Smooth muscle cell (in vitro differentiated cells): Measurements from ENCODE around the gene EPB41L2. TPM values are rescaled to one million over a fixed set of nuclear protein-coding genes. Genes with fewer than 3 reads are reported as not detected.

ENCODE experiments used
- DNase-seq: peaks from one replicate; lab custom pipeline; 2025; ENCODE audit not compliant: unreplicated experiment; lab: John Stamatoyannopoulos, UW
- H2AFZ ChIP-seq: fragments of 200-600 bp; sonication (generic); 2 replicates; pipeline ENCODE4 v1.6.0; 2016; ENCODE audit warnings: antibody characterized with exemption, low read depth, mild to moderate bottlenecking
- H3F3A ChIP-seq: fragments of 200-600 bp; sonication (generic); 2 replicates; pipeline ENCODE4 v1.6.0; 2017; ENCODE audit warnings: antibody characterized with exemption, low read depth
- H3K27ac ChIP-seq: fragments of 200-600 bp; sonication (generic); 2 replicates; pipeline ENCODE4 v1.5.1; 2016; ENCODE audit warnings: low read depth, mild to moderate bottlenecking
- H3K27me3 ChIP-seq: fragments of 200-600 bp; sonication (generic); 2 replicates; pipeline ENCODE4 v1.6.1; 2016; ENCODE audit warnings: low read depth, mild to moderate bottlenecking
- H3K36me3 ChIP-seq: fragments of 200-600 bp; sonication (generic); 2 replicates; pipeline ENCODE4 v1.5.1; 2016; ENCODE audit warnings: low read depth
- H3K4me1 ChIP-seq: fragments of 200-600 bp; sonication (generic); 2 replicates; pipeline ENCODE4 v1.5.1; 2016; ENCODE audit warnings: low read depth
- H3K4me2 ChIP-seq: fragments of 200-600 bp; sonication (generic); 2 replicates; pipeline ENCODE4 v1.6.0; 2016; ENCODE audit warnings: mild to moderate bottlenecking
- H3K4me3 ChIP-seq: fragments of 200-600 bp; sonication (generic); 2 replicates; pipeline ENCODE4 v1.5.1; 2016; ENCODE audit warnings: mild to moderate bottlenecking
- H3K79me2 ChIP-seq: fragments of 200-600 bp; sonication (generic); 2 replicates; pipeline ENCODE4 v1.6.0; 2016; ENCODE audit warnings: low read depth, mild to moderate bottlenecking
- H3K9ac ChIP-seq: fragments of 200-600 bp; sonication (generic); 2 replicates; pipeline ENCODE4 v1.6.0; 2016; ENCODE audit warnings: low read depth
- H3K9me3 ChIP-seq: fragments of 200-600 bp; sonication (generic); replicated peaks from 2 replicates; pipeline ENCODE4 v1.5.1; 2016; ENCODE audit warnings: low read depth
- H4K20me1 ChIP-seq: fragments of 200-600 bp; sonication (generic); 2 replicates; pipeline ENCODE4 v1.6.0; 2016; ENCODE audit warnings: low read depth
- CTCF ChIP-seq: fragments of 200-600 bp; sonication (generic); IDR thresholded peaks from 2 replicates; pipeline ENCODE4 v1.5.1; 2017; ENCODE audit warnings: borderline replicate concordance, mild to moderate bottlenecking, antibody characterized with exemption; ENCODE audit not compliant: insufficient read depth, poor library complexity, severe bottlenecking
- WGBS: methylation state at CpG from one replicate; pipeline ENCODE4 v1.1.7; 2016; ENCODE audit warnings: low lambda C conversion rate; 5-methylcytosine and 5-hydroxymethylcytosine counted together
- polyA plus RNA-seq: library from polyadenylated mRNA; unstranded; fragments of >200 nt; fragmentation: Nextera tagmentation; extraction: Ambion mirVana; gene quantifications from 2 replicates; pipeline ENCODE4 v1.2.1, GENCODE V29; 2016
- total RNA-seq: library from RNA; depleted of rRNA; stranded (reverse); fragments of >200 nt; gene quantifications from 2 replicates; pipeline ENCODE4 v1.2.3, GENCODE V29; 2014

Gene EPB41L2
- total and polyA plus RNA-seq, 2 experiments from 2014 or later = 40.2 to 44.6 TPM

GRCh38 chr6:131024565-131024964, 38.5 kb downstream of the EPB41L2 start:
- Histone ChIP-seq H3K9me3 (no peaks in the 10 kb centered on the region), H3F3A (no peaks in the 10 kb centered on the region), H3K9ac (no peak overlapping the region), H3K4me2 (no peak overlapping the region), H3K4me3 (no peak overlapping the region), H4K20me1 (peaks cover 20% of the 10 kb centered on the region), H3K27ac (no peak overlapping the region), H2AFZ (no peak overlapping the region), H3K79me2 (peaks cover 70% of the 10 kb centered on the region), H3K4me1 (peaks cover 3% of the 10 kb centered on the region), H3K27me3 (no peaks in the 10 kb centered on the region), H3K36me3 (no peaks in the 10 kb centered on the region)
- 79% methylated on average over 6 of the region's 6 CpGs for WGBS
- DNase-seq = no peak
- TF ChIP-seq CTCF = no peak

GRCh38 chr6:131023834-131024504, 39.1 kb downstream of the EPB41L2 start:
- no peak for TF ChIP-seq CTCF
- Histone ChIP-seq H3K4me3 (no peak overlapping the region), H2AFZ (no peak overlapping the region), H3K36me3 (no peaks in the 10 kb centered on the region), H3K4me2 (no peak overlapping the region), H3K79me2 (peaks cover 75% of the 10 kb centered on the region), H3K4me1 (no peaks in the 10 kb centered on the region), H3F3A (no peaks in the 10 kb centered on the region), H3K9me3 (no peaks in the 10 kb centered on the region), H3K9ac (no peak overlapping the region), H3K27me3 (no peaks in the 10 kb centered on the region), H3K27ac (no peak overlapping the region), H4K20me1 (peaks cover 18% of the 10 kb centered on the region)
- 68% methylated on average over 3 of the region's 3 CpGs for WGBS
- DNase-seq = no peak

- H3K4me2 ChIP-seq = no peak overlapping the region
- 86% methylated on average over 4 of the region's 4 CpGs for WGBS
Measured at GRCh38 chr6:131022691-131023090, 40.4 kb downstream of the EPB41L2 start.

More at GRCh38 chr6:131022691-131023090, 40.4 kb downstream of the EPB41L2 start:
- no peaks in the 10 kb centered on the region for H3K9me3 ChIP-seq
- no peak overlapping the region for H2AFZ ChIP-seq
- no peaks in the 10 kb centered on the region for H3K4me1 ChIP-seq
- H3K27me3 ChIP-seq = no peaks in the 10 kb centered on the region
- DNase-seq = no peak
- H3K4me3 ChIP-seq = no peak overlapping the region
- H3K9ac ChIP-seq = no peak overlapping the region
- H3K36me3 ChIP-seq = no peaks in the 10 kb centered on the region
- peaks cover 66% of the 10 kb centered on the region for H3K79me2 ChIP-seq
- H3K27ac ChIP-seq = no peak overlapping the region
- TF ChIP-seq CTCF = no peak
- peaks cover 16% of the 10 kb centered on the region for H4K20me1 ChIP-seq
- H3F3A ChIP-seq = no peaks in the 10 kb centered on the region
